ENCODE results near the gene IL4I1.

The IL4I1 gene

DNA sequence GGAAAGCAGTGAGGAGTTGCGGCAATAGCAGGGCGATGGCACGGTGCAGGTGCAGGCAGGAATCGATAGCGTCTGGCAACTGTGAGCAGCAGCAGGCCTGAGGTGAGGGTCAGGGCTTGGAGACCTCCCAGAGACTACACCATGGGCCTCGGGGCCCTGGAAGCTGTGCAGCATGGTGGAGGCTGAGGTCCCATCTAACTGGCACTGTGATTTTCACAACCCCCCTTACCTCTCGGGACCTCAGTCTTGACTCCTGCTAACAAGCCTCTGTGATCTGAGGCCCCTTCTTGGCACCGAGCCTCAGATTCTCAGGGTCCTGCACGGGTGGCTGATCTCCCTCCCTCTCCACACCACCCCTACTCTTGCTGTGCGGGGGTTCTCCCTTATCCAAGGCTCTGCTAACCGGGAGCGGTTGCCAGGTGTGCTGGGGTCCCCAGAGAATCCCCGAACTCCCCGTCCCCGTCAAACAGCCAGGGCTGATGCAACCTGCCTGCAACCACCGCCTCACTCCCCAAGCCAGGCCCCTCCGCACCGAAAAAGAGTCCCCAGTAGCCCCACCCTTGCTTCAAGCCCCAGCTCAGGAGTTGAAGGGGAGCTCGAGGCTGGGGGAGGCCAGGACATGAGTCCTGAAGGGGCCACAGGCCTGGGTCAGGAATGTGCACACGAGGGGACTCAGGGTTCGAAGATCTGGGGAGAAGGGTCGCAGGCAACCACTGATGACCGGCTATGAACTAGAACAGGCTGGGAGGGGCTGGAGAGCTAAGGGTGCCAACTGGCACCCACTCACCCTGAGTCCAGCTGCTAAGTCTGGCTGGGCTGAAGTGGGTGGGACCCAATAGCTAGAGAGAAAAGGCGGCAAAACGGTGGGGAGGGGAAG is 27.6 kb upstream of the IL4I1 start:
- FAIRE-seq = no peak
- no peak for DNase-seq (ENCODE audit: insufficient read length, low spot score)

DNA sequence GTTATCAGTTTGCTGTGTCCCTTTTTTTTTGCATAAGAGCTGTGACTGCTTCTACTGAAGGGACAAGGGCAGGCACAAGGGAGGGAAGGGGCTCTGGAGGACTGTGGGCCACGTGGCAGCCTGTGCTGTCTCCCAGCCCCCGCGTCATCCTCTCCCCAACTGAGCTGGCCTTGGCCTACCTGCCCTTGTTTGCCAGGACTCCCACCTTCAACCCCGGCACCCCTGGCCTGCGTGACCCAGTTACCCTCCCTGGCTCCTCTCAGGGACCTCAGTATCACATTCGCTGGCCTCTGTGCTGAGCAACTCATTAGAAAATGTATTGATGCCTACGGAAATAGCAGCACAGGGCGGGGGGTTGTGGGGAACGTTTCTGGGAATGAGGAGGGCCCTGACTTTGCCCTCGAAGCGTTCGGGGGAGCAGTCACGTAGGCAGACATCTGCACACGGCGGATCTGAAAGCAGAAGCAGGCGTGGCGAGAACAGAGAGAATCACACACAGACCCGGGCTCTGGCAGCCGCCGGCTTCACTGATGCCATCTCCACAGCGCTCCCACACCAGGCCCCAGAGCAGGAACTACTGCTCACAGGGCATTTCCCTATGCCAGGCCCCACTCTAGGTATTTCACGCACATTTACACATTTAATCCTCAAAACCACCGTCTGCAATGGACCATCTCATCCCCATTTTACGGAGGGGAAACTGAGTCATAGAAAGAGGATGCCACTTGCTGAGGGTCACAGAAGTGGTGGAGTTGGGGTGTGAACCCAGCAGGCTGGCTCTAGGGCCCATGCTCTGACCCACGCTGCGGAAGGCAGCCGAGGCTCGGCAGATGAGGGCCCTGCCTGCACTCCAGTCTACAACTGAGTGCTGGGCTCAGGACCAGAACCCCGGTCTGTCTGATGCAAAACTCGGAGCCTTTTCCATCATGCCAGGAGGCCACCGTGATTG is 26.6 kb upstream of the IL4I1 start:
- DNase-seq (ENCODE audit: insufficient read length, low spot score) = no peak
- no peak for FAIRE-seq

DNA sequence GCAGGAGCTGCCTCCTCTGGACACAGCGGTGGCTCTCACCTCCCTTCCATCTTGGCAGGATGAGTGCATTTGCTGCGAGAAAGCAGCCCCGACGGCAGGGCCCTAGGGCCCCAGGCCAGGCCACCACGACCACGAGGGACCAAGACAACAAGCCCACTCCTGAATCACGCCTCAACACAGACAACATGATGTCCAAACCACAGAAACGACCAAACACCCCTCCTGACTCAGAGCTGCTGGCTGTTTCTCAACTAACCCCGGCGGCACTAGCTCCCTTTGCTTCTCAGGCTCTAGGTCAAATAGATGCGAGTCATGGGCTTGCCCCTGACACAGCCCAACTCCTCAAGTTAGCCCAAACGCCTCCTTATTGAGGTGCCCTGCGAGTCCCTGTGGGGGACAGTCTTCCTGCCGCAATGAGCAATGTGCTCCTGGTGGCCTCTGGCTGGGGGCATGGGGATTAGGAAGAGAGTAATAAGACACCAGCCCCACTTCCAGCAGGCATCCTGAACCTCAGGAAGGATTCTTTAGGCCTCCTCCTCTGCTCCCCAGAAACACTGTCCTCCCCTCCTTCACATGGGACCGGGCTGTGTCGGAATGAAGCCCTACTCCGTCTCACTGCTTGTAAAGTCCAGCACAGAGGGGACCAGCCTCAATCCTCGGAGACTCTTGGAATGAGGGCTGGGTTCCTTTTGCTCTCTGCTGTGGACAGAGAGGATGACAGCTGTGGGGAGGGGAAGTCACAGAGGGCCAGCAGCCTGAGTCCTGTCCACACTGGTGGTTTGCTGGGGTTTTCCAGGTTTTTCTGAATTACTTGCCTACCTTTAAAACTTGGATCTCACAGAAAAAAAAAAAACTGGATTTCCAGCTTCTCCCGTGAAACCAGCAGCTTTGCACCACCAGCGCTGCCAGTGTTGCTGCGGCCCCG is 25.4 kb upstream of the IL4I1 start:
- no peak for DNase-seq (ENCODE audit: insufficient read length, low spot score)
- FAIRE-seq = no peak

DNA sequence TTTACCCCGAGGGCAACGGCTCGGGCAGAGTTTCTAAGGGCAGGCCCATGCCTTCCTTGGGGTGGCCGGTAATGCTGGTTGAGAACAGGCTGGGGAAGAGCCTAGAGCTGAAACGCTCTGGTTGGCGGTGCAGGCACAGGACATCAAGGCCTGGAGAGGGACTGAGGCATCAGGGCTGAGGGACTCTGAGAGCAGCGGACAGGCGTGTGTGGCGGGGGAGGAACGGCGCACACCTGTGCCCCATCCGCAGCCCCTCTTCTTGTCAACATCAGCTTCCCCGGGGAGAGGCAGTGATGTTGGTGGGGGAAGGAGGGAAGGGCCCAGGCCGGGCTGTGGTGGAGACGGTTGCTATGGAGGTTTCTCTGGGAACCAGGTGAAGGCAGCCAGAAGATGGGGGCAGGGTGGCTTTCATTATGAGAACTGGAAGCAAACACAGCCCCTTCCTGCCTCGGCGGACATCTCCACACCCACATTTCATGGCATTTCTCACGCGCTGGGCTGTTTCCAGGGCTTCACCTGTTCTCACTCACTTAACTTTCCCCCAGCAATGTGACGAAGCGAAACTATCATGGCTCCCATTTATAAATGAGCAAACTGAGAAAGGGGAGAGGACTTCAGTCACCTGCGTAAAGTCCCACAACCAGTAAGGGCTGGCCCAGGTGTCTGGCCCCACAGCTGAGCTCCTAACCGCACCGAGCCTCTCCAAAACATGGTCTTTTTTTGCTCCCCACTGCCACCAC is 24.1 kb upstream of the IL4I1 start:
- no peak for DNase-seq (ENCODE audit: insufficient read length, low spot score)
- no peak for FAIRE-seq

DNA sequence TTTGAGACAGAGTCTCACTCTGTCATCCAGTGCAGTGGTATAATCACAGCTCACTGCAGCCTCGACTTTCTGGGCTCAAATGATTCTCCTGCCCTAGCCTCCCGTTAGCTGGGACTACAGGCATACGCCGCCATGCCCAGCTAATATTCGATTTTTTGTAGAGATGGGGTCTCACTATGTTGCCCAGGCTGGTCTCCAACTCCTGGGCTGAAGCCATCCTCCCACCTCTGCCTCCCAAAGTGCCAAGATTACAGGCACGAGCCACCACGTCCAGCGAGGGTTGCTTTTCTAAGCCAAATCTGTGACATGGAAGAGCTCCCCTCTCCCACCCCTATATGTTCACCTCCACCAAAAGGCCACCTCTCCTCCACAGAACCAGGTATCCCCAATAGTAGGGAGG is 21.4 kb upstream of the IL4I1 start:
- FAIRE-seq = no peak
- DNase-seq (ENCODE audit: insufficient read length, low spot score) = no peak

DNA sequence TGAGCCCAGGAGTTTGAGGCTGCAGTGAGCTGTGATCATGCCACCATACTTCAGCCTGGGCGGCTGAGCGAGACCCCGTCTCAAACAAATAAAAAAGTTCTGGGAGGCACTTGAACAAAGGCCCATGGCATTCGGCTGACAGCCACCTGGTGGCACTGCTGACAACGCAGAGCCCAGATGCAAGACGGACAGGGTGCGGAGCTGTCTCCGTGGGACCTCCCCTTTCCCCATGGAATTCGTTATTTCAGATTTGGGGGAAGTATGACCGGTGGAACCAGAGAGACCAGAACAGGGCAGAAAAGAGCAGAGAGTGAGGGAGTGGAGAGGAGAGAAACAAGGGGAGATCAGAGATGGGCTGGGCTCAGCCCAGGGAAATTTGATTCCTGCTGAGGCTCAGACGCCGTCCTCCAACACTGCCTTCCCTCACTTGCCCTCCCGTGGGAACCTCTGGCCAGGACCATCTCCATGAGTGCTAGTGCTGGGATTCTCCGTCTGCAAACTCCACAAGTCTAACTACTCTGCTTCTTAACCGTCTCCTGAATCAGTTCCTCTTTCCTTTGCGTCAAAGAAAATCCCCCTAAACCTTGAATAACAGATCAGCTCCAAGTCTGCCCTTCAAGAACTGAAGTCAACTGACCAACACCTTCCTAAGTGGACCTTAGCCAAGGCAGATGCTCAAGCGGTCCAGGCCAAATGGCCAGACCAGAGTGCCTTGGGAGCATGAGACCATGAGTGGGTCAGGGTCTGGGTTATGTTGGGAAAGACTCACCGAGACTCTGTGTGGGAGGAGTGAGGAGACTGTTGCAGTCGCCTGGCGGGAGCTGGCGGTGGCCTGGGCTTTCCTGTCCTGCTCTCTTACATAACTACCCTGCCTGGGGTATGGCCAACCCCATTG is 20.4 kb upstream of the IL4I1 start:
- FAIRE-seq (no peak), DNase-seq (ENCODE audit: insufficient read length, low spot score) (no peak)

DNA sequence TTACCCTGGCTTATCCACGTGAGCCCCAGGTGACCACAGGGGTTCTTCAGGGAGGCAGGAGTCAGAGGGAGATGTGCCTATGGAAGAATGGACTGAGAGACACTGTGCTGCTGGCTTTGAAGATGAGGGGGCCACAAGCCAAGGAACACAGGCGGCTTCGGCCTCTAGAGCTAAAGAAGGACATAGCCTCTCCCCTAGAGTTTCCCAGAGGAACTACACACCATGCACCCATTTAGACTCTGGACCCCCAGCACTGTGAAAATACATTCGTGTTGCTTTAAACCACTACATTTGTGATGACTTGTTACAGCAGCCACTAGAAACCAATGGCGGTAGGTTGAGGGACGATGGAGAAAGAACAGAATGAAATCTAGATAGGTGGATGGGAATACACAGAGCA is 18.6 kb upstream of the IL4I1 start:
- no peak for DNase-seq (ENCODE audit: insufficient read length, low spot score)
- FAIRE-seq = no peak

DNA sequence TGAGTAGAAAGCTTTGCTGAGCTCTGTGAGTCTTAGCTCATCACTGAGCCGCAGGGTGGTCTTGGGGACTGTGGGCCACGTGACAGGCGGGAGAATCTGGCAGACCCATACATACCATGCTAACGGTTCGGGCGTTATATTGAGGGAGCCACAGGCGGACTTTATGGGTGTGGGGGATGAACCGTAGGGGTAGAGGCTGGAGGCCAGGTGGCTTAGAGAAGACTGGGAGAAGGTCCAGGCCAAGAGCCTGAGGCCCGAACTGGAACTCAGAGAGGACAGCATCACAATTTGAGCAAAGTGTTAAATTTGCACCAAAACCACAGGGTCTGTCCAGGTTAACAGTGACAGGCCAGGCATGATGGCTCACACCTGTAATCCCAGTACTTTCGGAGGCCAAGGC is 17.0 kb upstream of the IL4I1 start:
- no peak for FAIRE-seq
- DNase-seq (ENCODE audit: insufficient read length, low spot score) = no peak

DNA sequence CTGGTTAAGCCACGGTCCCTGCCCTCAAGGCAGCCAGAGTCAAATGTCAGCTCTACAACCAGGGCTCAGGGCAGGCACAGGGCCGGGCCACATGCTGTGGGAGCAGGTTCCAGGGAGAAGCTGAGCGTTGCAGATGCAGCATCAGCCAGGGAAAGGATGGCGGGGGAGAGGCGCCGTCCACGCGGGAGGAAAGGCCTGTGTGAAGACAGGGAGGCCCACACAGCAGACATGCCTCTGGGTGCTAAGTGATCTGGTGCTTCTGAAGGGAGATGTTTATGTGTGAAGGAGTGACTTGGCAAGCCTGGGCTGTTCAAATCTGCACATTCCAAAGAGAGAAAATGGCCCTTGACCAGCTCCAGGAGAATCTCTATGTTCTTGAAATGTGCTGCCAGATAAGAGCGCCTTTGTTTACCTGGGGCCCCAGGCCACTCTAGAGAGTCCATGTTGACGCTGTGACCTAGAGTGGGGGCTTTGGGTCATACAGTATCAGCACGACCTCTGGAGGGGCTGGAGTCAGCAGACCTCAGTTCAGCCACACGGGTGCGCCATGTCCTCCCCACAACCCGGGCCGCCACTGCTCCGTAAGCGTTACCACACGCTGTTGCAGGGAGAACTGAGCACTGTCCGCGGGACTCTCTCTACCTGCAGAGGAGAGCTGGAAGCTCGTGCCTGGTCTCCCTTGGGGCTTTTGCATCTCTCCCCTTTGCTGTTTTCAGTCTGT is 16.4 kb upstream of the IL4I1 start:
- no peak for DNase-seq (ENCODE audit: insufficient read length, low spot score)
- no peak for FAIRE-seq

DNA sequence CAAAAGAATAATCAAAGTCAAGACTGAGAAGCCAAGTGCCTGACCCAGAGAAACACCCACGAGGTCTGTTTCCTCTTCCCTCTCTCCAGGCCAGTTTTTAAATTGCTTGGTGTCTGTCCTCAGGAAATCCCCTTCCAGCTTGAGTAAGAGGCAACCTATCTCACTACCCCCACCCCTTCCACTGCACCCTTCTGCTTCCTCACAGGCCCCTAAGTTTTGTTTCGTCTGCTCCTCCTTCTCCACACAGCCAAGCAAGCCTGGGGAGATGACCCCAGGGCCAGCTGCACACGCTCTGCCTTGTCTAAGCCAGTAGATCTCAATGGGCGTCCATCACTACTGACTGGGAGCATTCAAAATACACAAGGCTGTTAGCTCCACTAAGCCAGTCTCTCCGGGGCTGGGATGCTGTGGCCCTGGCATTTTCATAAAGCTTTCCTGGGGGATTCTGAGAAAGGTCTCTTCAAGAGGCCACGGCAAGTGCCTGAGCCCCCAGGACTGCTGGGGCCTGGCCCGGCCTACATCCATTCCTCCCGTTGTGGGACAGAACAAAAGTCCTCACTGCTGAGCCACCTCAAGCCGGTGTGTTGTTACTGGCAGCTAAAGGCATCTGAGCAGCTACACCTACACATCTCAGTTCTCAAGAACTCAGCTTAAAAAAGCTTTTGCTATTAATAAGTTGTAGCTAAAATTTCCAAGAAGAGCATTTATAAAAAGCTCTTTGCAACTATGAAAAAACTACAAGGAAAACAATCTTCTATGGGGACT is 14.9 kb upstream of the IL4I1 start:
- FAIRE-seq = no peak

DNA sequence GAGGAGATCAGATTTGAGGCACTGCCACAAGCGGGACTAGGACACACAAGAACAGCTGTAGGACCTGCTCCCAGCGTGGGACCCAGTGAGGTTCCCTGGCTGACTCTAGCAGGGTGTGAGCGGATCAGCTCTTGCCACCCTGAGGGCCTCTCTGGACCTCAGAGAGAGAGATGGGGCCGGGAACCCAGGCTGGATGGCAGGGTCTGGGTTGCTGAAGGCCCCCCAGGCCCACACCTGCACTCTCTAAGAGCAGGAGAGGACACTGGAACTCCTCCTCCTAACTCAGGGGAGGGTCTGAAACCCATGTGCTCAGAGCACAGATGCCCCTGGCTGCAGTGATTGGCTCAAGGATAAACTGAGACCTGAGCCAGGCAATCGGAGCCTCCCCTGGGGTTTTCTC is 13.5 kb upstream of the IL4I1 start:
- no peak for FAIRE-seq
- no peak for DNase-seq (ENCODE audit: insufficient read length, low spot score)

More for the DNA sequence above, 14.9 kb upstream of the IL4I1 start:
- DNase-seq (ENCODE audit: insufficient read length, low spot score) = no peak

DNA sequence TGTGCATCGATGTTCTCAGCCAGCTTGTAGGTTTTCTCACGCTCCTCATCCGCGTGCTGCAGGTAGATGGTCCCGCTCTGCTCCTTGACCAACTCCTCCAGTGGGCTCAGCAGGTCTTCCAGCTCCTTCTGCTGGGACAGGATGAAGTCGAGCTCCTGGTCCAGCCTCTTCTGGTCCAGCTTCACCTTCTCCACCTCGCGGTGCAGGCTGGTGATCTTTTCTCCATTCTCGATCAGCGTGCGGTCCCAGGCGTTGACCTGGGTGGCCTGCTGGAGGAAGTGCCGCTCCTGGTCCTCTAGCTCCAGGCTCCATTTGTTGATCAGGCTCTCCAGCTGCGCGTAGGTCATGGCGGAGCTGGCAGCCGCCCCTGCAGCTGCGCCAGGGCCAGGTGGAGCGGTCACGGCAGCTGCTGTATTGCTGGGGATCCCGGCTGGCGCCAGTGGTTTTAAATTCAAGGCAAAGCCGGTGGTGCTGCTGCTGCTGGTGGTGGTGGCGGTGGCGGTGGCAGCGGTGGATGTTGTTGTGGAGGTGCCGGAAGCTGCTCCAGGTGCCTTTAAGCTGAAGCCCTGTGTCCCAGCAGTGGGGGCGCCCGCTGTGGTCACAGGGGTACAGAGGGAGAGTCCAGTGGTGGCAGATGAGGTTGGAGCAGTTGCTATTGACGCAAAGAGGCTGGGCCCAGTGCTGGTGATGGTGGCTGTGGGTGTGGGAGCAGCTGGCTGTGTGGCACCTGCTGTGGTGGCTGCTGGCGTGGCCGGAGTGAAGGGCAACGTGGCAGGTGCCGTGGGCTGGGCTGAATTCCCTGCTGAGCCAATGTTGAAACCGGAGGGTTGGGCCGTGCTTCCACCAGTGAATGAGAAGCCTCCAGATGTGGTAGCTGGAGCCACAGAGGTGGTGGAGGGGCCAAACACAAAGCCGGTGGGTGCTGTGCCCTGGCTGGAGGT is 12.1 kb upstream of the IL4I1 start:
- no peak for FAIRE-seq
- DNase-seq (ENCODE audit: insufficient read length, low spot score) = no peak

DNA sequence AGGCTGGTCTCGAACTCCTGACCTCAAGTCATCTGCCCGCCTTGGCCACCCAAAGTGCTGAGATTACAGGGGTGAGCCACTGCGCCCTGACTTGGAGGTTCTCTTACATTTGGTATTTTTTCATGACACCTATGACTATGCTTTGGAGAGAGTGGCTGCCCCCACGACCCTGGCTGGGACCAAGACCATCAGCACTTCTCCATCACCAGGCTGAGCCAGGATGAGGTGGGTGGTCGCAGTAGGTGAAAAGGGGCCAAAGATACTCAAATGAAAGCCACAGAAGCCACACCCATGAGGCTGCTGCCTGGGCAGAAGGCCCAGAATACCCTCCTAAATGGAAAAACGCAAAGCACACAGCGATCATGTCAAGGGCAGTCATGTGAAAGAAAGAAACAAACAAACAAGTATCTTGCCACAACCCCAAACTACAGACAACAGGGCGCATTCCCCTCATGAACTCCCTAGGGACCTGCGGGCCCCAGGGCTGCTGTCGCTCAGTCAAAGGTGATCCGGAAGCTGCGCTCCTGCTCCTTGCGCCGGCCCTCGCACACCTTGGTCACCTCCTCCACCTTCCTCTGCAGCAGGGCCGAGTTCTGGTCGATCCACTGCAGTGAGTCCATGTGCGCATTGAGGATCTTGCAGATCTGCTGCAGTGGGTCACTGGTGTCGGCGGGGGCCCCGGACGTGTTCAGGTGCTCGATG is 11.2 kb upstream of the IL4I1 start:
- DNase-seq (ENCODE audit: insufficient read length, low spot score) (no peak), FAIRE-seq (no peak)

DNA sequence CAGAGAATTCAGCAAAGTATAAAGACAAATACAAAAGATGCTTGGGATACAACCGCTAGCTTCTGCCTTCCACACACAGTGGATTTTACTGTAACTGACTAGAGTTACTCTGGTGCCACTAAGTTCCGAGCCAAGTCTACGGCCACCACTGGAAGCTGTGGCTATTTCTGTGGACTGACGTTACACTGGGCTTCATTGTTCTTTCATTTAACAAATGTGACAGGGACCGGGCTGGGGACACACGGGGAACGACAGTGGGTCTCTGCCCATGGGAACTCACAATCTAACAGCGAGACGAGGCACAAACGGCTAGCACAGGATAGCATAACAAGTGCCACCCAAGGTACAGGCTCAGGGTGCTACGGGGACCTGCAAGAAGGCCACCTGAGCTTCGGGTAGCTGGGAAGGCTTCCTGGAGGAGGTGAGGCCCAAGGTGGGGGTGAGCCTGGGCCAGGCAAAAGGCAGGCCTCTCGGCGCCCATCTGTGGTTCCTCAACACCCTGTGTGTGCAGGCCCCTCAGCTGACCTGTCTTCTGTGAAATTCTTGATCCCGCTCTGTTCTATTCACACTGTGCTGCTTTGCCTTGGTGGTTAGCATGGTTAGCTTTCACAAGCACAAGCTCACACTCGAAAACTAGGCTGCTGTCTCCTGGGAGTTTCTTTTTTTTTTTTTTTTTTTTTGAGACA is 10.3 kb upstream of the IL4I1 start:
- DNase-seq (ENCODE audit: insufficient read length, low spot score) (no peak), FAIRE-seq (no peak)

DNA sequence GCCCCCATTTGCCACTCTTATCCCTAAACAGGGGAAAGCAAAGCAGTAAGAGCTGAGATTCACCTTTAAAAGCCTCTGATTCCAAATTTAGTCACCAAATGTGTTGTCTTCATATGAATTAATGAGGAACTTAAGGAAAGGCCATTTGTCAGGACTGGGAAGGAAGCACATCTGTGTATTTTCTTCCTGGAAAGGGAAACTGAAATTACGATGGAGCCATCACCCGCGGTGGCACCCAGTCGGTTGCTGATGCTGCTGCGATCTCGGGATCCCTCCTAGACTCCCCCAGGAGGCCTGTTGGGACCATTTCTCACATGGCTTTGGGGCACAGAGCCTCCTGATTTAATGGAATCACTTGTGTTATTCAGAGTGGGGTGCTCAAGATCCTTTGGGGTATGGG is 7.4 kb upstream of the IL4I1 start:
- DNase-seq (ENCODE audit: insufficient read length, low spot score) = no peak
- no peak for FAIRE-seq
